Skin of body (tissue), 2 donors: ENCODE measurements around the gene ADGRV1. TPM values are rescaled to one million over a fixed set of nuclear protein-coding genes. Genes with fewer than 3 reads are reported as not detected.
A peak's percentile ranks its signal among the peaks of the same experiment; 100 is the strongest.

Source experiments
- DNase-seq: peaks from one replicate; lab custom pipeline; 2025; lab: John Stamatoyannopoulos, UW
- total RNA-seq: library from RNA; depleted of rRNA; stranded (reverse); fragments of >200 nt; gene quantifications from one replicate; pipeline ENCODE4 v1.2.3, GENCODE V29; 2014

Gene ADGRV1
- total RNA-seq, 1 donor from 2014 or later: 11.2 TPM

DNA sequence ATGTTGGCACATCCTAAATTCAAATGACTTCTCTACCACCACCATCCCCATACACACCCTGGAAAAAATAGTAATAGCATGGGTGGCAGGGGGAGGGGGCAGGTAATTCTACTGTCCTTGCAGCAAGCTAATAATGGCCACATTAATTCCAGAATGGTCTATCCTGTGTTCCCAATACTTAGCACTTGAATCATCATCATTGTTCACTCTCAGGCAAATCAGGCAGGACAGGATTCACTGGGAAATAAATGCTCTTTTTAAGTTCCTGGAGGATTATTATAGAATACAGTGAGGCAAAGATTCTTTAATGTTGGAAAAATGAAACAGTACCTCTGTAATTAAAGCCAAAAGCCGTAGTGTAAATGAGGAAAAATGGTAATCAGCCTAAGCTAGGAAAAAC is 570.0 kb downstream of the ADGRV1 start:
- DNase-seq: no peak

DNA sequence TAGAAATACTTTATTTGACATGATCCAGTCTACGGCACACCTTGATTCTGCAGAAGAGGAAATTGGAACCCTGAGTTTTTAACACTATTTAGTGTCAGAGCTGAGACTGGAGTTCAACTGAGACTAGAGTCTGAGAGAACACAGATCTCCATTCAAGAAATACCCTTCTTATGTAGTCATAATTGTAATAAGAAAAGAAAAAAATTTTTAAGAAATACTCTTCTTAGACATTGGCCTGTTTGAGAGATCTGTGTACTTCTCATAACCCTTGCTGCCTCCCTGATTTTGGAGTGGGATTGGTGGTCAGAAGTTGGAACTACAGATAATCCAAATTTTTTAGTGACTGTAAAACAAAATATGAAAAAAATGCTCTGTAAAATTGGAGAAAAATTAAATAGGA is 571.2 kb downstream of the ADGRV1 start:
- DNase-seq: no peak

DNA sequence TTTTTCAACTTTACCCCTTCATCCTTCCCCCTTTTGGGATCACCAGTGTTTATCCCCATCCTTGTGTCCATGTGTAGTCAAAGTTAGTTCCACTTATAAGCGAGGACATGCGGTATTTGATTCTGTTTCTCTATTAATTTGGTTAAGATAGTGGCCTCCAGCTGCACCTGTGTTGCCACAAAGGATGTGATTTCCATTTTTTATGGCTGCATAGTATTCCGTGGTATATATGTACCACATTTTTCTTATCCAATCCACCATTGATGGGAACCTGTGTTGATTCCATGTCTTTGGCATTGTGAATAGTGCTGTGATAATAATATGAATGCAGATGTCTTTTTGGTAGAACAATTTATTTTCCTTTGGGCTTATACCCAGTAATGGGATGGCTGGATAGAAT is 572.2 kb downstream of the ADGRV1 start:
- DNase-seq: no peak

DNA sequence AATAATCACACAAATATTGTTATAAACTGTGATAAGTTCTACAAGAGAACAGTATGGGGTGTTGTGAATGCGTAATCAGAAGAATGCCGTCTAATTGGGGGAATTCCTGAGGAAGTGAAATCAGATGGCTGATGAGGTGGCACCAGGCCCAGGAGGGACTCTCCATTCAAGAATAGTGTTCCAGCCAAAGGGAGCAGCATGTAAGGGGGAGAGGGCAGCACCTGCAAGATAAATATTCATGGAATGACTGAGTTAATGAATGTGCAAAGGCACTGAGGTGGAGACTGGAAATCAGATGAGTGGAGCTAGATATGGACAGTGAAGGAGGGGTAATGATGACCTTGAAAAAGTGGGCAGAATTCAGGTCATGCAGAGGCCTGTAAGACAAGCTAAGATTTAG is 574.0 kb downstream of the ADGRV1 start:
- DNase-seq: no peak

DNA sequence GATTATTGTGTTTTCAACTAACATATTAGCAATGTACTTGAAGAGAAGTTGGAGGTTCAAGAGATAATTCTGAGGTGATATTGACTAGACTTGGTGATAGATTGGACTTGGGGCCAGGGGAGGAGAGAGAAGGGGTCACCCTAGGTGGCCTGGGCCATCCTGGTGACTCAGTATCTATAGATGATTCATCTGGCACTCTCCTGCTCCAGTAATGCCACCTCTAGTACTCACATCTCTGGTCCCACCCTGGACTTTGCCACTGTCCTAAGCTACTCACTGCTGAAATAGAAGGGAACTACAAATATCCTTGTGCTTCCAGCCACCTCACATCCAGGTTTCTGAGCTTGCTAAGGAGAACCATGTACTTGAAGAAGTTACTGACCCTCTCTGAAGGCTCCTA is 574.6 kb downstream of the ADGRV1 start:
- no peak for DNase-seq

DNA sequence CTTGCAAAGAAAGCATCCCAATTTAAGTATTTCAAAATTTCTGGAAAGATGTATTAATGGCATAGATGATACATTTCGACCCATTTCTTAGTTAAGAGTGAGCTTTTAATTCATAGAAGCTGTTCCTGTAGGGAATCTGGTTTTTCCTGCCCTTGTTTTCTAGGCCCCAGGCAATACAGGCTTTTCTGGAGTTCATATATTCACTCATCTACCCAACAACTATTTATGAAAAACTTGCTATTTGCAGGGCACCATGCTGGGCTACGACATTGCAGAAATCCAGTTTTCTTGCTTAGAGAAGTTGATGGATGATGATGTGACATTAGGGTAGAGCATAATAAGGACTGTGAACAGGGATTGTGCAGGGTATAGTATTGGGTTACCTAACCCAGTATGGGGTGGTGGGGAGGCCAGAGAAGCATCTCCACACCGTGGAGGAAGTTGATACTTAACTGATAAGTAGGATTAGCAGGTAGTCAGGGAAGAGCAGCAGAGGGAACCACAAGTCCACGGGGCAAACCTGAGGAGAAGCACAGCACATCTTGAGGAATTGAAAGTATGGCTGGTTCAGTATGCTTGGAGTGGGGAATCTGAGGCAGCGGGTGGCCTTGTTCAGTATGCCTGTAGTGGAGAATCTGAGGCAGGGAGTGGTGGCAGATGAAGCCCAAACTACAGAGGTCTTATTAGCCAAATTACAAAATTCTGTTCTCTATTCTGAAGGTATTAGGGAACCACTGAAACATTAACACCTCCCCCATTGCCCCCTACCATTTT is 577.1 kb downstream of the ADGRV1 start:
- no peak for DNase-seq

DNA sequence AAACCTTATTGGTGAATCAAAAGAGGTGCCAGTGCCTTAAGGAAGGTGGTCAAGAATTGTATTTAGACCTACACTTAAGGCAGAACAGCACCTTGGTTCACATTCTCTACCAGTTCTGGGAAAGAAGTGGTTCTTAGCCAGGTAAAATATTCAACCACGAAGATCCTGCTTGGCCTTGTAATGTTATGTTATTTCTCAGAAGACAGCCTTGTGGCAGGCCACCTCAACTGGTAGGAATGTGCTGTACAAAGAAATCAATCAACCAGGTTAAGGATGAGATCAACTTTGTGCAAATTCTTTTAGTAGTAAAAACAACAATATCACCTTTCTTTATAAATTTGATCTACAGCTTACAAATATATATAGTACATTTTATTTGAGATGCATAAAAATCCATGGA is 577.7 kb downstream of the ADGRV1 start:
- no peak for DNase-seq

DNA sequence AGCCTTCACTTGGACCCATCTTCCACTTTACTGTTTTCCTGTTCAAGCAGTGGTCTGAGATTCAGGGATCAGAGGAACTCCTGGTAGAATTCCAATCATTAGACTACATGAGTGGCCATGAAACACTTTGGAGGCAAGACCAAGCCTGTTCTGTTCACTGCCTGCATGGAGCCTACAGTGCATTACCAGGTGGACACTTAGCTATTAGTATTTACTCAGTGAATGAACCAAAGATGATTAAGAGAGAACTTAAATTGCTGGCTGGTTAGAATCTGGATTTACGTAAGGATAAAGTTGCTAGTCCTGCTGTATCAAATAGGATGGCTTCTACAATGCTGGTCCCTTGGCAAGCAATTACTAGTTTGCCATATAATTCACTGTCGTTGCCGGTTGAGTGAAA is 579.0 kb downstream of the ADGRV1 start:
- no peak for DNase-seq

DNA sequence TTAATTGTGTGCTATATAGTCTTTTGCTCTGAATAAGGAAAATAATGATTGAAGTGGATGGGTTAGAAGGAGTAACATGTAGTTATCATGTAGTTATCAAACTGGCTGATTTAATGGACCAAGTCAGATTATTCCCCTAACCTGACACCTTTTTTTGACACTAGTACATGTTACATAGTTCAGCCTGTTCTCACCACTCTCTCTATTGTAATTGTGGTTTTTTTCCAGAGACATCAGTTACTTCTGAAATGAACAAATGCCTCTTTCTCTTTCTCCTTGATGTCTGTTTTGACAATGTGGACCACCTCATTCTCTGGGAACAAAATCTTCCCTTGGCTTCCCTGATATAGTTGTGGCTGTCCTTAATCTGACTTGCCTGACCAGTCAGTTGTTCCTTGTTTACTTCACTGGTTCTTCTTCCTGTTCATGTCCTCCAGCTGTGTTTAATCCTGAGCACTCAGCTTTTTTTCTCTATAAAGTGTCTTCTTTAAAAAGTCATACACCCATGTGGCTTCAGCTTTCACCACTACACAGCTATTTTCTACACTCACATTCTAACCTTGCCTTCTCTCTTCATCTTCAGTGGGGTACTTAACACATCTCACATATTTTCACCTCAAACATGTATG is 581.1 kb downstream of the ADGRV1 start:
- DNase-seq: no peak

DNA sequence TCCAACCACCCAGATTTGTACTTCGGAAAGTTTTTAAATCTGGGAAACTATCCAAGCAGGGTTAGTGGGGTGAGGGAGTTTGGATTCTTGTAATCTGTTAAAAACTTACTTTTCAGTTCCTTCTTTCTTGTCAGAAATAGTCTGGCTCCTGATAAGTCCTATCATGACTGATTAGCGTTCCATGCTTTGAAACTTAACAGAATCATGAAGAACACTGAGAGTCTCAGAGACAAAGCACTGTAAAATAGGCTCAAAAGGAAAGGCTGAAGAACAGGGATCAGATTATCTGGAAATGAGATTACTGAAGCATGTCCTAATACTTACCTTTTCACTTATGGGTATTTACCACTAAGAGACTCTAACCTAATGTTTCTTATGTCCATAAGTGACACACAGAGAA is 582.1 kb downstream of the ADGRV1 start:
- no peak for DNase-seq

DNA sequence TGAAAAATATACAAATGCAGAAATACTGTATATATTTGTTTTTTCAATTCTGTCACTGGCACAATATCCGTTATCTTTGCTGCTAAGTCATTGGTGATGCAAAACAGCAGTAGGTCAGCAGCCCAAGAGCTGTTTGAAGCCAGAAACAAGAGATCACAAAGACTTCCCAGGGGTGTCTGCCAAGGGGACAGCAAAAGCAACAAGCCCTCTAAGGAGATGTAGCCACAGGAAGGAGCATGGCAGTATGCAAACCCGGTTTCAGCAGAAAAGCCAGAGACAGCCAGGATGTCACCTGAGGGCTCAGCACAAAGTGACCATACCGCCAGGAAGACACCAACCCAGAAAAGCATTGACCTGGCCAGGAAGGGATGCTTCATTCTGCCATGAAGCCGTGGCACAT is 583.0 kb downstream of the ADGRV1 start:
- DNase-seq: no peak

DNA sequence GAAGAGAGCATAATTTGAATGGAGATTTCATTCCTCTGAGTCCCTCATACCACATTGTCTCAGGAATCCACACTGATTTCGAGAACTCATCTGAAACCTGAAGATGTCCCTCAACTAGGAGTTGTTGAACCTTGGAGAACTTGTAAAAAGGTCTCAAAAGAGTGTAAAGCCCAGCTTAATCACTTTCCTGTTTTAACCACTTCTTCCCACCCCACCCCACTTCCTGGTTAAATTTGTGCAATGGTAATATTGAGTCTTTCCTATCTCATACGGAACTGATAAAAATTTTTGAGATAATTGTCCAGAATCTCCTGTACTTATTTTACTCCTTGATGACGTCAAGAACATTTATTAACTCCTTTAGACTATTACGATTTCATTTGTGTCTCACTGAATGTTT is 583.8 kb downstream of the ADGRV1 start:
- DNase-seq: no peak

DNA sequence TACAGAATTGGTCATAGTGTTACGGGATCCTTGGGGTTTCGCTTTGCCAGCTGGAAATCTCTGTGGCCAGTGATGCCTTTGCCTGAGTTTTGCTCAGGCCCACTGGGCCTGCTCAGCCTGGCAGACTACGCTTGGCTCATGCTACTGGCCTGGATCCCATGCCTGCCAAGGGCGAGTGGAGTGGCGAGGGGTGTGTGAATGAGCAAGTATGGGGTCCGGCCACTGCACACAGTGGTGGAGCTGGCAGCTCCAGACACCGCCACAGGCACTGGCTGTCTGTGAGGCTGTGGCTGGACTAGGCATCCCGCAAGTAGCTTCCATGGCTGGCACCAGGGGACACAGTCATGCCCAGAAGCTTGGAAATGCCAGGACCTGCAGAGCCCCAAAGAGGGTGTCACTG is 584.2 kb downstream of the ADGRV1 start:
- no peak for DNase-seq

DNA sequence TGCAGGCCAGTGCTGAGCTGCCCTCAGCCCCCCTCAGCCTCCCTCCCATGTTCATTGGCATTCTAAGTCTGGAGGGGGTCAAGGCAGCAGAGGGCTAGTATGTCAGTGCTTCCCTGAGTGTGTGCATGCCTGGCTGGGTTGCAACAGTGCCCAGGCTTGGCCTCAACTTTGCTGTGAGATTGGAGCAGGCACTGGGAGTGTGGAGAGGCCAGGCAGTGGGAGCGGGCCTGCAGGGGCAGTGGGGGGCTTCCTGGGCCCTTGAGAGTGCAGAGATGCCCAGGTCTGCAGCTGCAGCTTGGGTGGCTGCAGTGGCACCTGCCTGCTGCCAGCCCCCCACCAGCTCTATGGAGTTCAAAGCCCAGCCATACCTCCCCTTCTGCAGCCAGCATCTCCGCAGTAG is 585.2 kb downstream of the ADGRV1 start:
- DNase-seq: no peak

DNA sequence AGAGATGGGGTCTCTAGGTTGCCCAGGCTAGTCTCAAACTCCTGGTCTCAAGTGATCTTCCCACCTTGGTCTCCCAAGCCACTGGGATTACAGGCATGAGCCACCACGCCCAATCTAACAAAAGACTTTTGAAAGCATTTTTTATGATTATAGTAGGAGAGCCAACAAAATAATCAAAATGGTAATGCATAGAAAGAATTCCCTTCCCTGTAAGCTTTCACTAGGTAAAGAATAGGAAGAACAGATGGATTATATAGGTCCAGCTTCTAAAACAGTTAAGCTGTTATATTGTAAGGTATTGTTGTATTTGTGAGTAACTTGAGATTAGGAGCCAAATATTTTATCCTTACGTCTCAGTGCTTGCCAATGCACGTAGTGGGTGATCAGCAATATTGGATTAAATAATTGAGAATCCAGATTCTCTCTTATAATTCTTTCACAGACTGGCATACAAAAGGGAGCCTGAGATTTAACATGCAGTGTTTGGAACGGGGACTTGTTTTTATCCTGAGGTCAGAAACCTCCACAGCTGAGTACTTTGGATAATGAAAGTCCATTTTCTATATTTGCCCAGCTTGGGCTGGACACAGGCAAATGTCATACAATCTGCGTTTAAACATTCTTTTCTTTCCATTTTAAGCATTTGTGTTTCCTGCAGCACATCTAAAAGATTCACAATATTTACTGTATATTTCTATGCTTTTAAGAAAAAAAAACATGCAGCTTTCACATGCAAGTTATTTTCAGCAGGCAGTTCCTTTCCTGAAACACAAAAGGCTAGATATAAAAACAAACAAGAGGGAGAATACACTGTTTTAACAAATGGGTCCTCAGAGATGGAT is 586.1 kb downstream of the ADGRV1 start:
- no peak for DNase-seq

DNA sequence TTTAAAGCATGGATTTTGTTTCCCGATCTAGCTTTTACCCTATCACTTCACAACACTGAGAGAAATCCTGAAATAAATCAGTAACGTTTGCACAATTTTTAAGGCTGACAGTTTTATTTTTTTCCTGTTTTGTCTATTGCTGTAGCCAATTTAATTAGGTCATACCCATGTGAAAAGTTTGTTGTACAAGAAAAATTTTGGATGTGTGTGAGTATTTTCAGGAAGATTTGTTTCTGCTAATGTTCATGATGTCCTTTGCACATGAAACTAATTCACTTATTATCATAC is 586.7 kb downstream of the ADGRV1 start:
- DNase-seq: peak; percentile 93

DNA sequence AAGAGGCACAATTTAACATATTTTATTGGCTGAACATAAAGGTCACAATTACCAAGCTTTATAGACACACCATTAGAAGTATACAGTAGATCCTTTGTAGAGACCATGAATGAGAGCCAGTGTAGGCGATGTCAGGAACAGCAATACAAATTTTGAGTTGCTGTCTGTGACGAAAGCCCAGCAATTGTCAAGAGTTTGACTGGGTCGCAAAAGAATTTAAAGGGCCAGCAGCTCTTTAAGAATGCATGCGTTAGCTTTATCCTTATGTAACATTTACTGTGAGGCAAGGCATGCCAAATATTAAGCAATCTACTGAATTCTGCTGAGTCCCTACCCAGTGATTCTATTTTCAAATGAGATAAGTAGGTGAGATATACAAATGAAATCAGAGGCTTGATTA is 587.6 kb downstream of the ADGRV1 start:
- peak; percentile 58 for DNase-seq

DNA sequence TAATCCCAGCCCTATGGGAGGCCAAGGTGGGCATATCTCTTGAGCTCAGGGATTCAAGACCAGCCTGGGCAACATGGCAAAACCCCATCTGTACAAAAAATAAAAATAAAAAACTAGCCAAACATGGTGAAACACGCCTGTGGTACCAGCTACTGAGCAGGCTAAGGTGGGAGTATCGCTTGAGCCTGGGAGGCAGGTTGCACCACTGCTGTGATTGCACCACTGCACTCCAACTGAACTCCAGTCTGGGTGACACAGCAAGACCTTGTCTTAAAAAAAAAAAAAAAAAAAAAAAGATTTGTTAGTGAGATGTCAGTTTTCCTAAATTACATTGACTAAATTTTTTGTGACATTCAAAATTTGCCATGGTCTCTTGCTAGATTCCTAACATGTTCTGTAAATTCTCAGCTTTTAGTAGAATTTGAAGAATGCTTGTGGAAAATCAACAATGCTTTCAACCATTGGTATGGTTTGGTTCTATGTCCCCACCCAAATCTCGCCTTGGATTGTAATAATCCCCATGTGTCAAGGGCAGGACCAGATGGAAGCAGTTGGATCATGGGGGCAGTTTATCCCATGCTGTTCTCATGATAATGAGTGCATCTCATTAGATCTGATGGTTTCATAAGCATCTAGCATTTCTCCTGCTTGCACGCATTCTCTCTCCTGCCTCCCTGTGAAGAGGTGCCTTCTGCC is 588.5 kb downstream of the ADGRV1 start:
- DNase-seq: no peak

DNA sequence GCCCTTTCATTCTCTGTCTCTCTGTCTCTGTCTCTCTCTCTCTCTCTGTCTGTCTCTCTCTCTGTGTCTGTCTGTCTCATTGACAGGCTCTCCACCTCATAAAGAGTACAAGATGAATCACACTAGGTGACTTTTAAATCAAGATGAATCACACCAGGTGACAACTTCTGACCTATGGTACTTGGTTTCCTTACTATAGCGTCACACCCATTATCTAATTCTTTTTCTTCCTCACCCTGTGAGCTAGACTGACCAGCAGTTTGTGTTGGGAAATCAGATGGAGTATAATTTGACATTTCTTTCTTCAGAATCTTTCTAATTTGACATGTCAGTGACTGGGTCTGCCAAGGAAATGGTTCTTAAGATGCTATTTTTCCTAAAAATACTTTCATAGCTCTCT is 591.6 kb downstream of the ADGRV1 start:
- no peak for DNase-seq

DNA sequence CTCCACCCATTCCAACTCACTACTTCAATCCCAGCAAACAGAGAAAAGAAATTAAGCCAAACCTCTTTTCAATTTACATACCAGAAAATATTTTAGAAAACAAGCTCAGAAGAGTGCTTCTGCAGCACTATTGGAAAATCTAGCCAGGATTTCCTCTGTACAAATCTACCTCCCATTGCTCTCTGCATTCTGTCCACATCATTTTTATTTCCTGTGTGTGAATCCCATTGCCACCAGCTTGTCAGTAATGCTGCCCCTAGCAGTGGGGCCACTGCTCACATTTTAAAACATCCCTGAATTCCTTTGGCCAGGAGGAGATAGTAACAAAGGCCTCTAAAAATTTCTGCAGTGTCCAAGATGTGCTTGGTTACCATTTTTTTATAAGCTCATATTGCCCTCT is 592.0 kb downstream of the ADGRV1 start:
- DNase-seq: peak; percentile 6

DNA sequence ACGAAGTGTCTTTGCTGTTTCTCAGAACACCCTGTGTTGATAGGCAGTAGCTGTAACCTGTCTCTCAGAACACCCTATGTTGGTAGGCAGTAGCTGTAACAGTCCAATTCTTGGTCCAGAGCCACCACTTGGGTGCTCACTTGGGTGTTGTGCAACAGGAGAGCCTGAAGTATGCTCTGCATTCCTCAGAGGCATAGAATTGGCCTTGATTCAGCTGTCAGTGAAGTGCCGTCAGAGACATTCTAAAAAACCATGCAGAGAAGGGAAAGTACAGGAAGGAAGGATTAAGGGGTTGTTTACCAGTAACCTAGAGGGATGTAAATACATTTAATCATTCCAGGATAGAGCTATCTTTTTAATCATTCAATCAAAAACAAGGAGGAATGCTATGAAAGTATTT is 593.4 kb downstream of the ADGRV1 start:
- peak; percentile 29 for DNase-seq

DNA sequence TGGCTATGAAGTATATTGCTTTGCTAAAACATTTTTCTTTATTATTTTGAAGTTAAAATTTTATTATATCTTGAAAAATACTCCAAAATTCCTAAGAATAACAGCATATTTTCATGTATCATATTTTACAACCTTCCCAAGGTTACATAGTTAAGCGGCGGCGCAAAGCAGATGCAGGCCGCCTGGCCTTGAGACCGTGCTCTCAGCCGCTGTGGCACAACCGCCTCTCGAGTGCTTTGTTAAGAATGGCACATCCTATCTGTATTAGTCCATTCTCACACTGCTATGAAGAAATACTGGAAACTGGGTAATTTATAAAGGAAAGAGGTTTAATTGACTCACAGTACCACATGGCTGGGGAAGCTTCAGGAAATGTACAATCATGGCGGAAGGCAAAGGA is 595.7 kb downstream of the ADGRV1 start:
- DNase-seq: no peak
